ENCODE results near the gene KDM1A.

KDM1A gene

GRCh38 chr1:23097316-23097715 is 78.0 kb downstream of the KDM1A start:
- H3K27ac ChIP-seq = no peak overlapping the region
- TF ChIP-seq CTCF (IDR thresholded peaks at IDR 0.05) = no peak

- TF ChIP-seq CTCF (IDR thresholded peaks at IDR 0.05) = peak; percentile 89
- TF ChIP-seq ZFX (IDR thresholded peaks at IDR 0.05; ENCODE audit: borderline replicate concordance) = no peak
- H3K27ac ChIP-seq = no peak overlapping the region
Observed at GRCh38 chr1:23098463-23099170, 79.3 kb downstream of the KDM1A start.

GRCh38 chr1:23099171-23099536 is 79.9 kb downstream of the KDM1A start:
- H3K27ac ChIP-seq = no peak overlapping the region
- TF ChIP-seq CTCF (IDR thresholded peaks at IDR 0.05) (no peak), ZFX (IDR thresholded peaks at IDR 0.05; ENCODE audit: borderline replicate concordance) (no peak)

- no peak overlapping the region for H3K27ac ChIP-seq
- no peak for TF ChIP-seq CTCF (IDR thresholded peaks at IDR 0.05)
- no peak for TF ChIP-seq ZFX (IDR thresholded peaks at IDR 0.05; ENCODE audit: borderline replicate concordance)
Observed at GRCh38 chr1:23100074-23100748, 80.9 kb downstream of the KDM1A start.

- H3K27ac ChIP-seq = no peak overlapping the region
- no peak for TF ChIP-seq CTCF (IDR thresholded peaks at IDR 0.05)
- no peak for TF ChIP-seq ZFX (IDR thresholded peaks at IDR 0.05; ENCODE audit: borderline replicate concordance)
Observed at GRCh38 chr1:23101101-23101827, 82.0 kb downstream of the KDM1A start.

GRCh38 chr1:23101887-23102286 is 82.6 kb downstream of the KDM1A start:
- no peak for TF ChIP-seq ZFX (IDR thresholded peaks at IDR 0.05; ENCODE audit: borderline replicate concordance)
- TF ChIP-seq CTCF (IDR thresholded peaks at IDR 0.05) = no peak
- H3K27ac ChIP-seq = no peak overlapping the region

GRCh38 chr1:23102289-23102688 is 83.0 kb downstream of the KDM1A start:
- no peak overlapping the region for H3K27ac ChIP-seq
- no peak for TF ChIP-seq ZFX (IDR thresholded peaks at IDR 0.05; ENCODE audit: borderline replicate concordance)
